HG02973 (cell line): ENCODE data around the gene GOLGA6L9.
"Not testable (repeated sequence)": the region's sequence is repeated elsewhere in the genome, so short reads cannot be mapped to it uniquely, and the experiment has no call there.

Experiments used
- ATAC-seq: cut with Tn5 transposase; IDR thresholded peaks from one replicate; pipeline ENCODE4 v1.9.1; 2021; ENCODE audit warnings: moderate library complexity; ENCODE audit not compliant: unreplicated experiment

The GOLGA6L9 gene

DNA sequence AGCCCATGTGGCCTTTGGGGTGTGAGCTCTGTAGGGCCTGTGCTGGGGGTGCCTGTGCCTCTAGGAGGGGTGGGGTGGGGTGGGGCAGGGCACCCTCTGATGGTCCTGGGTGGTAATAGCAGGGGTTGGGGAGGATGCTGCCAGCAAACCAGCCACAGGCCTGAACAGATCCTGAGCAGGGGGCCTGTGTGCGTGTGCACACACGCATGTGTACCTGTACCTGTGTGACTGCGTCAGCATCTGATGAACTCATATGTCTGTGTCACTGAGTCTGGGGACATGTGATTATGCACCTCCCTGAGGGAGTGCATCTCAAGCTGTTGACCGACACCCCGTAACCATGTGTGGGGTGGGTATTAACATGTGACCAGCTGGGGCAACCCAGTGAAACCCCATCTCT is 36.0 kb downstream of the GOLGA6L9 start:
- not testable (repeated sequence) for ATAC-seq

- peak; percentile 78 for ATAC-seq
These were observed 38.6 kb downstream of the GOLGA6L9 start for GRCh38 chr15:82468205-82468604.

DNA sequence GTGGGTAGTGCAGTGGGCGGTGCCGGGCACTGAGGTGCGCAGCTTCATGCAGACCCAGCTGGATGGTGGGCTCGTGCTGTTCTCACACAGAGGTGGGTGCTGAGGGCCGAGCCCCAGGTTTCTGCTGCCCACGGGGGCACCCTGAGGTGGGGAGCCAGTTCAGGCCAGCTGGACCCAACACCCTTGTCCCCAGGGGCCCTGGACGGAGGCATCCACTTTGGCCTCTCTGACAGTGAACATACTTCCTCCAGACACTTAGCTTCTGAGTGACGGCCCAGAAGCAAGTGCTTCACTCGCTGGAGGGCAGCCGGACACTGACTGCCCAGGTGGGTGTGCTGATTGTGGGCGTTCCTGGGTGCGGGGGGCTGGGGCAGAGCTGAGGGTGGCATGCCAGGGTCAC is 39.8 kb downstream of the GOLGA6L9 start:
- ATAC-seq: not testable (repeated sequence)

GRCh38 chr15:82472269-82472982 is 42.8 kb downstream of the GOLGA6L9 start:
- ATAC-seq: not testable (repeated sequence)

DNA sequence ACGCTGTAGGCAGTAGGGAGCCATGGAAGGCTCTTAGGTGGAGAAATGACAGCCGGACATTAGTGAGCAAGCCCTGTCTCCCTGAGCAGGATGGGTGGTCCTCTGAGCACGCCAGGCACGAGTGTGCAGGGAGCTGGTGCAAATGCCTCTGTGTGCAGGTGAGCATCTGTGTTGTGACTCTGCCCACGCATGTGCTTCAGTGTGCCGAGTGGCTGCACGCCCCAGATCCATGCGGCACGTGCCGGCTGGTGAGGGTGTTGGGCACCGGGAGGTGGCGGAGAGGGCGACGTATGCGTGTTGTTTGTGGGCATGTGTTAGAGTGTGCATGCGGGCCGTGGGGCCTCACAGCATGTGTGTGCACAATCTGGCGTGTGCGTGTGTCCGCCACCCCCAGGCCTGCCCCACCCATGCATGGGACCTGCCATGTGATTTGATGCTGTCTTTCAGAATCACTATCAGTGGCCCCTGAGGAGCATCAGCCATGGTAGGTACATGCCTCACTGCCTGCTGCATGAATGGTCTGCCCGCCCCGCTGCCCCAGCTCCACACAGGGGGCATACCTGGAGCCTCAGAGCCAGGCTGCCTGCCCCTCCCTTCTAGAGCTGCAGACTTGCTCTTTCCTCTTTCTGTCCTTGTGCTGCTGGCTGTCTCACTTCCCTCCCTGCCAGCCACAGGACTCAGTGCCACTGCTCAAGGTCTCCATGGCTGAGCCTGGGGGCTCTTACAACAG is 45.1 kb downstream of the GOLGA6L9 start:
- ATAC-seq: not testable (repeated sequence)

- not testable (repeated sequence) for ATAC-seq
These were observed 45.8 kb downstream of the GOLGA6L9 start for GRCh38 chr15:82475345-82475967.

DNA sequence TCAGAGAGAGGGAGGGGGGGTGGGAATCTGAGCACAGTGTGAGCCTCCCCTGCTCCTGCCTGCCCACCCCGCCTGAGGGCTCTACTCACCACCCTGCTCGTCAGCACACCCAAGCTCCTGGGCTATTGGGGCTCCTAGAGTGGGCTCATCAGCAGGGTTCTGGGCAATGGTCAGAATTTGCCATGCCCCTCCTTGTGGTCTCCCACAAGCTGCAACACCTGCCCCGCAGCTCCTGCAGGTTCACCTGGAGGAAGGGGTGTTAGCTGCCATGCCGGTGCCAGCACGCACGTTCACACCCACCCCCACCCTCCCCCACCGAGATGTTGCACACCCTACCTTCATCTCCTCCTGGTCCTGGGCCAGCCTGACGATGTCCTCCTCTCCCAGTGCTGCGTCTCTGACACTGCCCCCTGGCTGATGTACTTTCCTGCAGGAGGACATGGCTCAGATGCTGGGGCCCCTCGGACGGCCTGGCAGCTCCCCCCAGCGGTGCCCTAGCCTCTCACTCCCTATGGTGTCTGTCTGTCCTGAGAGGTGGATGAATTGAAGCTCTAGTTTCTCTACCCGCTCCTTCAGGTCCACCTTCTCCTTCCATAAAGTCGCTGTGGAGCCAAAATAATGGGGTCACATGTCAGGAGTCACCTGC is 47.2 kb downstream of the GOLGA6L9 start:
- not testable (repeated sequence) for ATAC-seq

- not testable (repeated sequence) for ATAC-seq
These were observed 47.9 kb downstream of the GOLGA6L9 start for GRCh38 chr15:82477343-82478057.
